HepG2 (cell line): ENCODE measurements around the gene VCAN.

ENCODE experiments used
- CEBPG ChIP-seq: IDR thresholded peaks from 2 replicates; pipeline ENCODE4 v1.6.1; 2016
- ETV6 ChIP-seq: sonication (generic); formaldehyde crosslinking; conservative IDR thresholded peaks from 2 replicates; pipeline ENCODE4 v1.4.0; 2020; ENCODE audit warnings: missing genetic modification reagents
- POLR2AphosphoS5 ChIP-seq: IDR thresholded peaks from 2 replicates; pipeline ENCODE4 v1.6.1; 2012; ENCODE audit warnings: low read depth, low read length
- REPIN1 ChIP-seq: sonication (generic); formaldehyde crosslinking; IDR thresholded peaks from 2 replicates; pipeline ENCODE4 v1.8.0; 2022; ENCODE audit warnings: missing genetic modification reagents, low read depth, mild to moderate bottlenecking, borderline replicate concordance
- SP1 ChIP-seq, 2 experiments: fragments of 450-650 bp in 1 of 2; sonication (generic) in 1 of 2; formaldehyde crosslinking in 1 of 2; IDR thresholded peaks; 2 replicates each; pipeline versions ENCODE4 v1.4.0 to v1.6.1; 2016 to 2020; ENCODE audit warnings: missing genetic modification reagents in 1 of 2
- TCF7L2 ChIP-seq: IDR thresholded peaks from 2 replicates; pipeline ENCODE4 v1.6.1; 2011; ENCODE audit warnings: mild to moderate bottlenecking, low read depth, low read length, moderate library complexity
- ZNF543 ChIP-seq: sonication (generic); formaldehyde crosslinking; IDR thresholded peaks from 2 replicates; pipeline ENCODE4 v1.4.0; 2020; ENCODE audit warnings: mild to moderate bottlenecking, missing genetic modification reagents
- ZNF761 ChIP-seq: sonication (generic); formaldehyde crosslinking; conservative IDR thresholded peaks from 2 replicates; pipeline ENCODE4 v1.4.0; 2020; ENCODE audit warnings: mild to moderate bottlenecking, missing genetic modification reagents
- TF ChIP-seq, protein P1 (sequence below): sonication (generic); formaldehyde crosslinking; IDR thresholded peaks from 2 replicates; pipeline ENCODE4 v1.4.0; 2020; ENCODE audit warnings: missing genetic modification reagents, borderline replicate concordance
- TF ChIP-seq, protein P2 (sequence below): IDR thresholded peaks from 2 replicates; pipeline ENCODE4 v1.6.1; 2016; ENCODE audit warnings: mild to moderate bottlenecking, missing biosample characterization, missing genetic modification reagents
- TF ChIP-seq, protein P3 (sequence below): IDR thresholded peaks from 2 replicates; pipeline ENCODE4 v1.6.1; 2016; ENCODE audit warnings: control low read depth
- TF ChIP-seq, protein P4 (sequence below): sonication (generic); formaldehyde crosslinking; IDR thresholded peaks from 2 replicates; pipeline ENCODE4 v1.5.0; 2020; ENCODE audit warnings: mild to moderate bottlenecking, missing genetic modification reagents, moderate library complexity
- TF ChIP-seq, protein P5 (sequence below), 2 experiments: fragments of 450-650 bp in 1 of 2; sonication (generic) in 1 of 2; formaldehyde crosslinking in 1 of 2; IDR thresholded peaks; 2 replicates each; pipeline versions ENCODE4 v1.6.1 to v1.8.0; 2016 to 2022; ENCODE audit warnings: antibody characterized with exemption in 1 of 2, mild to moderate bottlenecking in 1 of 2, missing genetic modification reagents in 1 of 2

DNA sequence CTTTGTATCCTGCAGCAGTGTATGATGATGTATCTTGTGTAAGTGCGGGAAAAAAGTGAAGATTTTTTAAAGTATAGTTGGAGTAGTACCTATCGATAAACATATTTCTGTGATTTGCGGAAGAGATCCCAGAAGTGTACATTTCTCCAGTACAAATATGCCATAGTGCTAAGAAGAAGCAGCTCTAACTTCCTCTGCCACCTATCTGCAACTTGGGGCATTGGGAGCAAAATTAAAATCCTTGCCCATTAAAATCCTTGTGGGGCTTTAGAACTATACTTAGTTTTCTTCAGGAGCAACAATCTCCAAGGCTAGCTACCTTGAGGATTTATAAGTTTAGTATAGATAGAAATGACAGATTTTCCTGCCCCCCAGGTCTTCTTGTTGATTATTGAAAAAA is 123.7 kb downstream of the VCAN start:
- no peak for TF ChIP-seq TCF7L2
- no peak for TF ChIP-seq ETV6
- no peak for TF ChIP-seq POLR2AphosphoS5
- TF ChIP-seq, protein P1, sequence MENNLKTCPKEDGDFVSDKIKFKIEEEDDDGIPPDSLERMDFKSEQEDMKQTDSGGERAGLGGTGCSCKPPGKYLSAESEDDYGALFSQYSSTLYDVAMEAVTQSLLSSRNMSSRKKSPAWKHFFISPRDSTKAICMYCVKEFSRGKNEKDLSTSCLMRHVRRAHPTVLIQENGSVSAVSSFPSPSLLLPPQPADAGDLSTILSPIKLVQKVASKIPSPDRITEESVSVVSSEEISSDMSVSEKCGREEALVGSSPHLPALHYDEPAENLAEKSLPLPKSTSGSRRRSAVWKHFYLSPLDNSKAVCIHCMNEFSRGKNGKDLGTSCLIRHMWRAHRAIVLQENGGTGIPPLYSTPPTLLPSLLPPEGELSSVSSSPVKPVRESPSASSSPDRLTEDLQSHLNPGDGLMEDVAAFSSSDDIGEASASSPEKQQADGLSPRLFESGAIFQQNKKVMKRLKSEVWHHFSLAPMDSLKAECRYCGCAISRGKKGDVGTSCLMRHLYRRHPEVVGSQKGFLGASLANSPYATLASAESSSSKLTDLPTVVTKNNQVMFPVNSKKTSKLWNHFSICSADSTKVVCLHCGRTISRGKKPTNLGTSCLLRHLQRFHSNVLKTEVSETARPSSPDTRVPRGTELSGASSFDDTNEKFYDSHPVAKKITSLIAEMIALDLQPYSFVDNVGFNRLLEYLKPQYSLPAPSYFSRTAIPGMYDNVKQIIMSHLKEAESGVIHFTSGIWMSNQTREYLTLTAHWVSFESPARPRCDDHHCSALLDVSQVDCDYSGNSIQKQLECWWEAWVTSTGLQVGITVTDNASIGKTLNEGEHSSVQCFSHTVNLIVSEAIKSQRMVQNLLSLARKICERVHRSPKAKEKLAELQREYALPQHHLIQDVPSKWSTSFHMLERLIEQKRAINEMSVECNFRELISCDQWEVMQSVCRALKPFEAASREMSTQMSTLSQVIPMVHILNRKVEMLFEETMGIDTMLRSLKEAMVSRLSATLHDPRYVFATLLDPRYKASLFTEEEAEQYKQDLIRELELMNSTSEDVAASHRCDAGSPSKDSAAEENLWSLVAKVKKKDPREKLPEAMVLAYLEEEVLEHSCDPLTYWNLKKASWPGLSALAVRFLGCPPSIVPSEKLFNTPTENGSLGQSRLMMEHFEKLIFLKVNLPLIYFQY = no peak
- TF ChIP-seq, protein P2, sequence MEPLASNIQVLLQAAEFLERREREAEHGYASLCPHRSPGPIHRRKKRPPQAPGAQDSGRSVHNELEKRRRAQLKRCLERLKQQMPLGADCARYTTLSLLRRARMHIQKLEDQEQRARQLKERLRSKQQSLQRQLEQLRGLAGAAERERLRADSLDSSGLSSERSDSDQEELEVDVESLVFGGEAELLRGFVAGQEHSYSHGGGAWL = no peak
- TF ChIP-seq, protein P3, sequence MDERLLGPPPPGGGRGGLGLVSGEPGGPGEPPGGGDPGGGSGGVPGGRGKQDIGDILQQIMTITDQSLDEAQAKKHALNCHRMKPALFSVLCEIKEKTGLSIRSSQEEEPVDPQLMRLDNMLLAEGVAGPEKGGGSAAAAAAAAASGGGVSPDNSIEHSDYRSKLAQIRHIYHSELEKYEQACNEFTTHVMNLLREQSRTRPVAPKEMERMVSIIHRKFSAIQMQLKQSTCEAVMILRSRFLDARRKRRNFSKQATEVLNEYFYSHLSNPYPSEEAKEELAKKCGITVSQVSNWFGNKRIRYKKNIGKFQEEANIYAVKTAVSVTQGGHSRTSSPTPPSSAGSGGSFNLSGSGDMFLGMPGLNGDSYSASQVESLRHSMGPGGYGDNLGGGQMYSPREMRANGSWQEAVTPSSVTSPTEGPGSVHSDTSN = no peak
- TF ChIP-seq, protein P4, sequence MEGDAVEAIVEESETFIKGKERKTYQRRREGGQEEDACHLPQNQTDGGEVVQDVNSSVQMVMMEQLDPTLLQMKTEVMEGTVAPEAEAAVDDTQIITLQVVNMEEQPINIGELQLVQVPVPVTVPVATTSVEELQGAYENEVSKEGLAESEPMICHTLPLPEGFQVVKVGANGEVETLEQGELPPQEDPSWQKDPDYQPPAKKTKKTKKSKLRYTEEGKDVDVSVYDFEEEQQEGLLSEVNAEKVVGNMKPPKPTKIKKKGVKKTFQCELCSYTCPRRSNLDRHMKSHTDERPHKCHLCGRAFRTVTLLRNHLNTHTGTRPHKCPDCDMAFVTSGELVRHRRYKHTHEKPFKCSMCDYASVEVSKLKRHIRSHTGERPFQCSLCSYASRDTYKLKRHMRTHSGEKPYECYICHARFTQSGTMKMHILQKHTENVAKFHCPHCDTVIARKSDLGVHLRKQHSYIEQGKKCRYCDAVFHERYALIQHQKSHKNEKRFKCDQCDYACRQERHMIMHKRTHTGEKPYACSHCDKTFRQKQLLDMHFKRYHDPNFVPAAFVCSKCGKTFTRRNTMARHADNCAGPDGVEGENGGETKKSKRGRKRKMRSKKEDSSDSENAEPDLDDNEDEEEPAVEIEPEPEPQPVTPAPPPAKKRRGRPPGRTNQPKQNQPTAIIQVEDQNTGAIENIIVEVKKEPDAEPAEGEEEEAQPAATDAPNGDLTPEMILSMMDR (CRISPR knock-in tag) = no peak
- TF ChIP-seq SP1 (IDR thresholded peaks at IDR 0.05) = no peak
- no peak for TF ChIP-seq SP1 (CRISPR knock-in tag; IDR thresholded peaks at IDR 0.05)
- TF ChIP-seq ZNF543 (CRISPR knock-in tag) = no peak
- no peak for TF ChIP-seq ZNF761
- TF ChIP-seq, protein P5, sequence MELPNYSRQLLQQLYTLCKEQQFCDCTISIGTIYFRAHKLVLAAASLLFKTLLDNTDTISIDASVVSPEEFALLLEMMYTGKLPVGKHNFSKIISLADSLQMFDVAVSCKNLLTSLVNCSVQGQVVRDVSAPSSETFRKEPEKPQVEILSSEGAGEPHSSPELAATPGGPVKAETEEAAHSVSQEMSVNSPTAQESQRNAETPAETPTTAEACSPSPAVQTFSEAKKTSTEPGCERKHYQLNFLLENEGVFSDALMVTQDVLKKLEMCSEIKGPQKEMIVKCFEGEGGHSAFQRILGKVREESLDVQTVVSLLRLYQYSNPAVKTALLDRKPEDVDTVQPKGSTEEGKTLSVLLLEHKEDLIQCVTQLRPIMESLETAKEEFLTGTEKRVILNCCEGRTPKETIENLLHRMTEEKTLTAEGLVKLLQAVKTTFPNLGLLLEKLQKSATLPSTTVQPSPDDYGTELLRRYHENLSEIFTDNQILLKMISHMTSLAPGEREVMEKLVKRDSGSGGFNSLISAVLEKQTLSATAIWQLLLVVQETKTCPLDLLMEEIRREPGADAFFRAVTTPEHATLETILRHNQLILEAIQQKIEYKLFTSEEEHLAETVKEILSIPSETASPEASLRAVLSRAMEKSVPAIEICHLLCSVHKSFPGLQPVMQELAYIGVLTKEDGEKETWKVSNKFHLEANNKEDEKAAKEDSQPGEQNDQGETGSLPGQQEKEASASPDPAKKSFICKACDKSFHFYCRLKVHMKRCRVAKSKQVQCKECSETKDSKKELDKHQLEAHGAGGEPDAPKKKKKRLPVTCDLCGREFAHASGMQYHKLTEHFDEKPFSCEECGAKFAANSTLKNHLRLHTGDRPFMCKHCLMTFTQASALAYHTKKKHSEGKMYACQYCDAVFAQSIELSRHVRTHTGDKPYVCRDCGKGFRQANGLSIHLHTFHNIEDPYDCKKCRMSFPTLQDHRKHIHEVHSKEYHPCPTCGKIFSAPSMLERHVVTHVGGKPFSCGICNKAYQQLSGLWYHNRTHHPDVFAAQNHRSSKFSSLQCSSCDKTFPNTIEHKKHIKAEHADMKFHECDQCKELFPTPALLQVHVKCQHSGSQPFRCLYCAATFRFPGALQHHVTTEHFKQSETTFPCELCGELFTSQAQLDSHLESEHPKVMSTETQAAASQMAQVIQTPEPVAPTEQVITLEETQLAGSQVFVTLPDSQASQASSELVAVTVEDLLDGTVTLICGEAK (IDR thresholded peaks at IDR 0.05) = no peak
- TF ChIP-seq, protein P5 (CRISPR knock-in tag; IDR thresholded peaks at IDR 0.05) = no peak
- no peak for TF ChIP-seq CEBPG (CRISPR knock-in tag)
- TF ChIP-seq REPIN1 (CRISPR knock-in tag) = no peak
